NCI-H1105 treated with DMSO at 0.1 percent for 48 hours (cell line): ENCODE measurements around the gene SLC26A6.

ENCODE experiments used
- DNase-seq: peaks from one replicate; lab custom pipeline; 2025; lab: John Stamatoyannopoulos, UW

The SLC26A6 gene

GRCh38 chr3:48635222-48636021 lies at the start of gene SLC26A6:
Gene SLC26A6 (minus strand): TSS chr3:48635461. CDS start chr3:48635393, 68 bp downstream.
- DNase-seq = peak; percentile 76

DNA sequence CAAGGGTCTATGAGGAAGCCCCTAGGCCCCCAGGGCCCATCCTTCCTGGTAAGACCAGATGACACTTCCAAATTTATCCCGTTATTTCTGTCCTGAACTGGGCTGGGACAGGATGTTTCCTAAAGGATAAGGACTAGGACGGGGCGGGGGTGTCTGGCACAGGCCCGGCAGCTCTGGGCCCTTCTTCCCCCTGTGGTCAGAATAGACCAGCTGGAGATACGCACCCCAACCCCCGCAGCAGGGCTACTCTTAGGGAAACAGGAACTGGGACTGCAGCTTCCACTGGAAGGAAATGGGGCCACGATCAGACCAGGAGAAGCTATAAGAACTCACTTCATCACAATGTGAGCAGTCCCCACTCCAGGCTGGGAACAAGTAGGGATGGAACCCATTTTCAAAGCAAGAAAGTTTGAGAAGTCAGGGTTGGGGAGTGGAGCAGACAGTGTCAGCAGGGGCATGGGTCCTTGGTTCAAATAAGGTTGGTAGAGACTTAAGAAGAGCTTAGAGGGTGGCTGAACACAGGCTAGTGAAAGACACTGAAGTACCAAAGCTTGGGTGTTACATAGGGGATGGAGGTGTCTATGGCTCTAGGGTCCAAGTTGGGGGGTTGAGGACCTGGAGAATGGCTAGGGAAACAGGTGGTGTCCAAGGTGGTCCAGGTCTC lies 49.4 kb upstream of the SLC26A6 start:
- no peak for DNase-seq

DNA sequence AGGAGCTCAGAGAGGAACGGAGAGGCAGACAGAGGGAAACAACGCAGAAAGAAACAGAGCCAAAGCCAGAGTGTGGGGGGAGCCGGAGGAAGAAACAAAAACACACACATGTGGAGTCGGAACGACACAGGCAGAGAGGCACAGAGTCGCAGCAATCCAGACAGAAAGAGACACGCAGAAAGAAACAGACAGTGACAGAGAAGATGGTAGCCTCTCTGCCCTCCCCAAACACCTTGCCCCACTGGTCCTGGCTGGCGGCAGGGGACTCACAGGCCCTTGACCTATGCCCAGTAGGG lies 48.7 kb upstream of the SLC26A6 start:
- DNase-seq = no peak

DNA sequence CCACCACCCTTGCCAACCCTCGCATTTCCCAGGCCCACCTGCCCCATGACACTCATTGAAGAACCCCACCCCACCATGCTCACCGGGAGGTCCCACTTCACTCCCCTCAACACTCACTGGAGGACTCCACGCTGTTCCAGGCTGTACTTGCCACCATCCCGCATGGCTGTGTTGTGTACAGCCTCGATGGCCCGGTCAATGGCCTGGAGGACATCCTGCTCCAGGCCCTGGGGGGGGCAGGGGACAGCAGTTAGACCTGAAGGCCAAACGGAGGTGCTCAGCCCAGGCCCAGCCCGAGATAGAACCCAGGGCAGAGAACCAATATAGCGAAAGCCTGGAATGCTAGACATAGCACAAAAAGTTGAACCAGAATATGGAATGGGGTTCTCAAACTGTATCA lies 47.5 kb upstream of the SLC26A6 start:
- no peak for DNase-seq

DNA sequence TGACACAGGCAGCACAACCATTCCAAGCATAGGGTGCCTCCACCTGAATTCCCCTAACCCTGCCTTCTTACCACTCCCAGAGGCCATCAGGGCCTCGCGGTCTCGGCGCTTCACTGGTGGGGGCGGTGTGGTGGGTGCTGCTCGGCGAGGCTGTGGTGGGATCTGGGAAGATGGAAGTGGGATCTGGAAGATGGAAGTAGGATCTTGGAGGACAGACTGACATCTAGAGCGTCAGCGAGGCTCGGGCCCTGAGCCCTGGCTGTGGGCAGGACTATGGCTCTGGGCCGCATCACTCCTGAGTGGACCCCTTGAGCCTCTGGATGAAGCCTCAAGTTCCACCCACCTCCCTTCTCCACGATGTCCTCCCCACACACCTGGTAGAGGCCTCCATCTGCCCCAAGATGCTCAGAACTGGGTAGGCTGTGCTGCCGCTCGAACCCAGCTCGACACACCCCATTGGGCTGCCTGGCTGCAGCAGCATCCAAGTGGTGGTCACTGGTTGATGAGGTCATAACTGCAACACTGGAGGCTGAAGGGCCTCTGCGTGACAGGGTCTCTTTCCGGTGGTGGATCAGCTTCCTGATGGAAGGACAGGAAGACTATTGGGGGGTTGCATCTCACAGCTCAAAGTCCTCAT lies 46.8 kb upstream of the SLC26A6 start:
- DNase-seq = no peak

GRCh38 chr3:48681541-48681880 lies 46.2 kb upstream of the SLC26A6 start:
- DNase-seq = no peak

DNA sequence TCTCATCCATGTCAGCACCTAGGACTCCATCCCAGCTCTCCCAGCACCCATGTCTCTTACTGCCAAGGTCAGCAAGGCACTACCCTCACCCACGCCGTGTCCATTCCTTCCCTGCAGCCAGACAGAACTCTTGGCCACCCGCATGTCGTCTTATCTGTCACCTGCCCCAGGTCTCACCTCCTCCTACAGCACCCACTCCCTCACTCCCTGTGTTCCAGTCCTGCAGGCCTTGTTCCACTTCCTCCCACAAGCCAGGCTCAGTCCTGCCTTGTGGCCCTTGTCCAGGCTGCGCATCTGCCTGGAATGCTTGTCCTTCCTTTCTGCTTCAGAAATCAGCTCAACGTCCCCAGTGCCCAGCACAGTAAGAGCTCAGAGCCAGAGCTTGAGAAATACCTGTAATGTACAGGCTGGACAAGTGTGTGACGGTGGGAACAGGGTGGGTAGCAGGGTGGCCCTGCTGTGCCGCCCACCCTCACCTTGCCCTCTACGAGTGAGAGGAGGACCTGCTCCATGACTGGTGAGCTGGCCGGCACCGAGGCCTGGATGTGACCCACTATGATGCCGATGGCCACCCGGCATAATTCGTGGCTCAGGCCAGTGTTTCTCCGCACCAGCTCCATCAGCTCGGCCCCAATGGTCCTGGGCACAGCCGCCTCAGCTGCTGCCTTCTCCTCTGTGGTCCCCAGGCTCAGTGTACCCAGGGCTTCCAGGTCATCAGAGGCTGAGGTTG lies 45.7 kb upstream of the SLC26A6 start:
- no peak for DNase-seq

DNA sequence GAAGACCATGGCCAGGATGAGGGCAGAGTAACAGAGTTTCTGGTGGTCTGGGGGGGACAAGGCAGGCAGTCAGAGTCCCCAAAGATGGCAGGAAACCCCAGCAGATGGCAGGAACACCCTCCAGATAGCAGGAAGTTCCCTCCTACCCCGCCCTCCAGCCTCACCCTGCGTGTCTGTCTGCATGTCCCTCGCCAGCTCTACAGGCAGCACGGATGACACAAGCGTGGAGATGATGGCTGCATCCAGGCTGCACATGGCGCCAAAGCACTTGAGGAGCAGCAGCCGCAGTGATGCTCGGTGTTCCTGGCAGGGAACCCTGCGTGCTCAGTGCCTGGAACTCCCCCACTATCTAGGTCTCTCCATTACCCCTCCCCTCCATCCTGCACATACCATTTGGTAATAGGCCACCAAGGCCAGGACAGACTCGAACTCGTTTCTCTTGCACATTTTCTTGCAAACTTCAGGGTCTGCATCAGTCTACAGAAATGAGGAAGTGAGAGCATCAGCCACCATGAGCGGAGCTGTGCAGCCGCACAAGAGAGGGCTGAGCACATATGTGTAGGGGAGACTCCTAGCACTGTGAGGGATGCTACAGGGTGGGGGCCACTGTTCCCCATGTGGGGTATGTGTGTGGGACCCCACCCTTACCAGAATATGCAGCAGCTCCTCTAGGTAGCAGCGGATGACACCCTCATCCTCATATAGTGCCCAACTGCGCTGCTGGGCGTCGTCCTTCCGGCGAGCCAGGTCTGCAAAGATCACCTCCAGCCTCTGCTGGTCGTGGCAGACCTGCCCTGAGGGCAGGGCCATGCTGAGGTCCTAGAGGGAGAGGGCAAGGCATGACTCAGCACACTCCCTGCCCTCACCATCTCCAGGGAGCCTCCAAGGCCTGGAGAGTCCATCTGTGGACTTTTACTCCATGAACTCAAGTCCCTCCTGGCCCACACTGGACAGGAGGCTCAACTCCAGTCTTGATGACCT lies 44.4 kb upstream of the SLC26A6 start:
- no peak for DNase-seq

- no peak for DNase-seq
Observed at GRCh38 chr3:48678566-48679380, 43.5 kb upstream of the SLC26A6 start.

DNA sequence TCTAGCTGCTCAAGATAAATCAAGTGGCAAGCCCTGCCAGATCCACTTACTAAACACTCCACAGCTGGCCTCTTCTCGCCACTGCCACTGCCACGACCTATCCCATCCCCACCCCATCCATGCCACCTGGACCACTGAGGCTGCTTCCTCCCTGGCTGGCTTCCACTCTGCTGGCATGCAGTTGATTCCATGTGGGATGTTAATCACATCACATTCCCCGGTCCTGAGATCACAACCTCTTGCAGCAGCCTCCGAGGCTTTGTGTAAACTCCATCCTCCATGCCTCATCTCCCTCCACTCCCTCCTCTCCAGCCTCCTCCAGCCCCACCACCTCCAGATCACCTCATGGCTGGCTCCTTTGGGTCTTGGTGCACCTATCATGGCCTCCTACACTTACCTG lies 42.8 kb upstream of the SLC26A6 start:
- DNase-seq = no peak

- DNase-seq = no peak
Observed at GRCh38 chr3:48674505-48674904, 39.2 kb upstream of the SLC26A6 start.

DNA sequence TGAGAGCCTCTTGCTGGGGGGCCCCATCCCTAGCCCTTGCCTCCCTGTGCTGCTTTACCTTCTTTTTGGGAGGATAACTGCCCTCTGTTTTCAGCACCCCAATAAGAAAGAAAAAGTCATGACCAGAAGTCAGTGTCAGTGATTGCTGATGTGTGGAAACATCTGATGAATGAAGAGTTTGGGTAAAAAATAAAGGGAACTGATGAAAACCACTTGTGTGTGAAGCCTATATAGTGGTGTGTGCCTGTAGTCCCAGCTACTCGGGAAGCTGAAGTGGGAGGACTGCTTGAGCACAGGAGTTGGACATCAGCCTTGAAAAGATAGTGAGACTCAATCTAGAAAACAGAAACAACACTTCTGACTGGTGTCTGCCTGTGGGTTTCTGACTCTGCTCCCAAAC lies 37.3 kb upstream of the SLC26A6 start:
- DNase-seq = no peak

DNA sequence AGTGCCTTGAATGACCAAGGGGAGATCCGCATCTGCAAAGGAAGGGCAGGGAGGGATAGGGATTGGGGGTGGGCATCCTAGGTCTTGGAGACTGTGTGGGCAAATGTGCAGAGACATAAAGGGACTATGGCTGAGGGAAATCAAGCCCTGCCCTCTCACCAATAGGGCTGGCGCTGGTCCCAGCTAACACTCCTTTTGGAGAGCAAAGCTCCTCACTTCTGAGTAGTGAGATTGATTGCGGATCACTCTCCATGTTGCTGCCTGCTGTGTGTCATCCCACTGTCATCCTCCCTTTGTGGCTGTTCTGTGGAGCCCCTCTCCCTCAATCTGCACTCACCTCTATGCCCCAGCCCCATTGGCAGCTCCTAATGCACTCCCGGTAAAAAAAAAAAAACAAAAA lies 29.7 kb upstream of the SLC26A6 start:
- DNase-seq = no peak

GRCh38 chr3:48664313-48664644 lies 29.0 kb upstream of the SLC26A6 start:
- no peak for DNase-seq

DNA sequence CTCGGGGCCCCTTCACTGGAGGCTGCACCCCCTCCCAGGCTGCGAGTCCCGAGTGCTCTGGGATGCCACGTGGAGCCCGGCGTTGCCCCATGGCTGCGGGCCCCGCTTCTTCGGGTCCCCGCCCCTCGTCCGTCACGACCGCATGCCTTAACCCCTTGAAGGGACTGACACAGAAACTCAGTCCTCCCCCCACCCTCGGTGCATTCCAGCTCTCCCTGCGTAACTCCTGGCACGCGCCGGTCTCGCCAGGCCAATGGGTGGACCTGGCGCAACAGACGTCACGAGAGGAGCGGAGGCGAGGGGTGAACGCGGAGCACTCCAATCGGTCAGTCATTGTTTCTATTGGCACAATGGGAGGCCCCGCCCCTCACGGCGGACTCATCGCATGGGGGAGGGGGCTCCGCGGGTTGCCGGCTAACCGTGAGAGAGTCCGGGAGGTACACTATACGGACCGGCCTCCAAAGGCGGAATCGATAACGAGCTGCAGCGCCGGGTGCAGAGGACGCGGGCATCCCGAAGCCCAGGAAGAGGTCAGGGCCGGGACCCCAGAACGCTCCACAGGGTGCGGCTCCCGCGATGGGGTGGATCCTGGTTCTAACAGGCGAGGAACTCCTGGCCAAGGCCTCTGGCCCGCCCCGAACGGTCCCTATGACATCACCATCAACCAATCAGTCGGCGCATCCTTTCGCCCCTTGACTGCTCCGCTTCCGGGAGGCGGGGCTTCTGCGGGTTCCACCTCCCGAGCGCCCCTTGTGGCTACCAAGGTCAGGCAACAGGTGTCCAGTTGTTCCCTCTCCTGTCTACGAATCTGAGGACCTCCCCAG lies 28.4 kb upstream of the SLC26A6 start:
- DNase-seq = peak; percentile 88

- peak; percentile 81 for DNase-seq
Observed at GRCh38 chr3:48662753-48663488, 27.7 kb upstream of the SLC26A6 start, which contains the start of gene CELSR3. Gene CELSR3 (minus strand): TSS chr3:48662886. CDS start chr3:48662634, 252 bp downstream.

DNA sequence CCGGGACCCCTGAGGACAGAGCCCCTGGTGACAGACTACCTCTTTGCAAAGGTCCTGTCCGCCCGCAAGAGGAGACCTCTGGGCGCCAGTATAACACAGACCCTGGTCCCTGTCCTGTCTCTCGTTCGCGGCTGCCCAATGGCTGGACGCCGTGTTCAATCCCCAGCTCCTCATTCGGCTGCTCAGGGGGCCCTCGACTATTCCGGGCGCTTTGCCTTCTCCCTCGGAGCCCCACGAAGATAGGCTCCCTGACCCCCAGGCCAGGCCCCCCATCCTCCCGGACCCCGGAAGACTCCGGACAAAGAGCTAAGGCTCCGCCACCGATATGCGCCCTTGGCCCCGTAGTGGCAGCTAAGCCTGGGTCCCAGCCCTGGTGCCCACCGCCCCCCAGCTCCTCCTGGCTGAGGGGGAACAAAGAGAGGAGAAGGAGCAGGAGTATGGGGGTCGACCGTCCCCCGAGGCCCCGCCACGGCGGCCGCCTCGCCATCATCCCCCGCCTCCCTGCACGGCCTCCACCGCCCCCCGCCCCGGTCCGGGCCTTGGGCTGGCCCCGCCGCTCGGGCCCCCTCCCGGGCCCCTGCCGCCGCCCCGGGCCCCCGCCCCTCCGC lies 27.0 kb upstream of the SLC26A6 start:
- DNase-seq = no peak

GRCh38 chr3:48661501-48662144 lies 26.4 kb upstream of the SLC26A6 start:
- DNase-seq = no peak
